ENCODE measurements around the gene CACNA2D3.

- no peak for TF ChIP-seq CTCF (IDR thresholded peaks at IDR 0.05)
- no peak for TF ChIP-seq EZH2 (IDR thresholded peaks at IDR 0.05)
- no peak for TF ChIP-seq EZH2phosphoT487 (IDR thresholded peaks at IDR 0.05)
Measured at GRCh38 chr3:54625805-54626787, 503.7 kb downstream of the CACNA2D3 start.
